T-helper 1 cell treated with Interleukin-12 subunit alpha and Interleukin-12 subunit beta and Interleukin-4 antibody, amounts not matched to agents 30 μg/mL and 1 μg/mL, for 36 hours (primary cell): Measurements from ENCODE around the gene SMIM35.

ENCODE experiments used
- H3K27ac Mint-ChIP-seq: one replicate; pipeline ENCODE4 v1.8.0; 2021; ENCODE audit warnings: mild to moderate bottlenecking, mixed read lengths
- H3K27me3 Mint-ChIP-seq: one replicate; pipeline ENCODE4 v1.8.0; 2021; ENCODE audit warnings: low read depth, mixed read lengths
- H3K36me3 Mint-ChIP-seq: one replicate; pipeline ENCODE4 v1.8.0; 2021; ENCODE audit warnings: low read depth, mixed read lengths
- H3K4me1 Mint-ChIP-seq: one replicate; pipeline ENCODE4 v1.8.0; 2021; ENCODE audit warnings: low read depth, mixed read lengths
- H3K4me3 Mint-ChIP-seq: one replicate; pipeline ENCODE4 v1.8.0; 2021; ENCODE audit warnings: mild to moderate bottlenecking, moderate library complexity, mixed read lengths
- H3K9me3 Mint-ChIP-seq: one replicate; pipeline ENCODE4 v1.8.0; 2021; ENCODE audit warnings: mixed read lengths

SMIM35 gene

GRCh38 chr11:118006153-118006534, 80.6 kb downstream of the SMIM35 start:
- Mint-ChIP-seq H3K27me3 (no peaks in the 10 kb centered on the region), H3K9me3 (peaks cover 14% of the 10 kb centered on the region), H3K4me1 (peaks cover 90% of the 10 kb centered on the region), H3K4me3 (no peak overlapping the region), H3K27ac (peak overlapping the region; percentile 82), H3K36me3 (peaks cover 40% of the 10 kb centered on the region)

DNA sequence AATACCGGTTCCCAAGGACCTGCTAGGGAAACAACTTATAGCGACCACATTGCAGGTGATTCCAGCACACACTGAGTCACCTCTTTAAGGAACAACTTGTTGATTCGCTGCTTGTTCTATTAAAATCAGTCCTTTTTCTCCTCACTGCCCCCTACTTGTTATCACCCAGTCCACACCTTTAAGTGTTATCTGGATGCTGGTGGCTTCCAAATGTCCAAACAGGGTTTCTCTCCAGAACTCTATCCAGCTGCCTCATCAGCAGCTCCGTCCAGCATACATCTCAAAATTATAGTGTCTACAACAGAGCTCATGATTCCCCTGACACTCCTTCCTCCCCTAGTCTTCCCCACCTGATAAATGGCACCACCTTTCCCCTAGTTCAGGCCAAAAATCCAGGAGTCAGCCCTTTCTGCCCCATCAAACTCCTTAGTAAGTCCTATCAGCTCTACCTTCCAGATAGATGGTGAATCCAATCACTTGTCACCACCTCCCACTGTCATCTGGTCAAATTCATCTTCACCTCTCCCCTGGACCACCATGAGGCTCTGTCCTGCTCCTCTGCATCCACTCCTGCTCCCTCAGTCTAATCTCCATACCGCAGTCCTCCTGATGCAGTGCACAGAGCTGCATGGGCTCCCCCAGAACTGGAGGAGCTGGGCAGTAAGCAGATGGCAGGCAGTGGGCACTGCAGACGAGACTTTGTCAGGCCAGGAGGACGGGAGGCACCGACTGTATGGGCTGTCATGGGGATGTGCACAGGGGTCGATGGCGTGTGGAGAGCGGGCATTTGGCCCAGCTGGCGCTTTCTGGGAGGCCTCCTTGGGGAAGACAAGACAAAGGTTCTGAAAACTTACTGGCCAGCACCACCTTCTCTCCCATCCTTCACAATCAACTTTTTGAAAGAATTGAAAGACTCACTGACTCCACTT, 81.3 kb downstream of the SMIM35 start:
- Mint-ChIP-seq H3K27ac (peak overlapping the region; percentile 82), H3K27me3 (no peaks in the 10 kb centered on the region), H3K36me3 (peaks cover 43% of the 10 kb centered on the region), H3K4me1 (peaks cover 90% of the 10 kb centered on the region), H3K4me3 (no peak overlapping the region), H3K9me3 (peaks cover 14% of the 10 kb centered on the region)

DNA sequence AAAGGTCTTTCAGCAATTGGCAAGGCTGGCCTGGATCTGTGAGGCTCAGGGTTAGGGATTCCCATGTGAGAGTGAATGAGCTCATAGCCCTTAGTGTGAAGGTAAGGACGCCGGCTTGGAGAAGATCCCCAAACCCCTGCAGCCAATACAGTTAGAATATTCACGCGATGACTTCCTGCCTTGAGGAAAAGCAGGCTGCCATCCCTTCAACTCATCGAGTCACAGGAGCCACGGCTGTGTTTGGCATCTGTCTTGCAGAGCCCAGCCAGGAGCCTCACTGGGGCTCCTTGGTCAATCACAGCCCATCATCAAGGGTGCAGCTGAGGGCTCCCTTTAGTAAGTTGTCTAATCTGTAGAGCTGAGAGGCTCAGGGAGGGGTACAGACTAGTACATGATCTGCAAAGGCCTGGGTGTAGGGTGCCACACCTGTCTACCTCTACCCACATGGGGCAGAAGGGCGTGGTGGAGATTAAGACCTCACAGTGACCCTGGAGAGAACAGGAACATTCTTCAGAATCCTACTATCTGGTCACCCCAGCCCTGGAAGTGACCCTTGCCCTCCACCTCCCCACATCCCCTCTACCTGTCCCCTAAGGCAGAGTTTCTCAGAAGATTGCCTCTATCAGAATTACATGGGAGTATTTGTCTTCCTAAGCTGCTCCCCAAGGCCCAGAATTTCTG, 82.1 kb downstream of the SMIM35 start:
- peak overlapping the region; percentile 12 for H3K4me3 Mint-ChIP-seq

DNA sequence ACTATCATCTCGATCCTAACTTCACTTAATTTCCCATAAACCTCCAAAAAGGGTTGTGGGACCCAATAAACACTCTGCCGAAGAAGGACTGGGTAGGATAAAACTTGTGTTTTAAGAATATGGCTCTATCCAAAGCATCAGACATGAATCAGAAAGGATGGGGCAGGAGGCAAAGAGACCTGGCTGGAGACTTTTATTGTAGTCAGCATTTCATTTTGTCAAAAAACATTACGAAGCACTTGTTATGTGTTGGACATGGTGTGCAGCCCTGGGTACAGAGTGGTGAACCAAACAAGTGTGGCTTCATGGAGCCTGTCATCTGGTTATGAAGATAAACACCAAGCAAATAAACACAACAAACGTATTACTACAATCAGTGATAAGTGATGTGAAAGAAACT, 83.3 kb downstream of the SMIM35 start:
- H3K27ac Mint-ChIP-seq, result peak overlapping the region; percentile 99
- peaks cover 88% of the 10 kb centered on the region for H3K4me1 Mint-ChIP-seq
- peaks cover 62% of the 10 kb centered on the region for H3K36me3 Mint-ChIP-seq
- H3K27me3 Mint-ChIP-seq, result no peaks in the 10 kb centered on the region
- H3K9me3 Mint-ChIP-seq, result peaks cover 14% of the 10 kb centered on the region
- peak overlapping the region; percentile 78 for H3K4me3 Mint-ChIP-seq

More for the DNA sequence above, 82.1 kb downstream of the SMIM35 start:
- peak overlapping the region; percentile 99 for H3K27ac Mint-ChIP-seq
- H3K36me3 Mint-ChIP-seq, result peaks cover 51% of the 10 kb centered on the region
- H3K9me3 Mint-ChIP-seq, result peaks cover 14% of the 10 kb centered on the region
- H3K4me1 Mint-ChIP-seq, result peaks cover 90% of the 10 kb centered on the region
- no peaks in the 10 kb centered on the region for H3K27me3 Mint-ChIP-seq

GRCh38 chr11:118002541-118003423, 84.0 kb downstream of the SMIM35 start:
- H3K36me3 Mint-ChIP-seq, result peaks cover 63% of the 10 kb centered on the region
- no peaks in the 10 kb centered on the region for H3K27me3 Mint-ChIP-seq
- peaks cover 86% of the 10 kb centered on the region for H3K4me1 Mint-ChIP-seq

DNA sequence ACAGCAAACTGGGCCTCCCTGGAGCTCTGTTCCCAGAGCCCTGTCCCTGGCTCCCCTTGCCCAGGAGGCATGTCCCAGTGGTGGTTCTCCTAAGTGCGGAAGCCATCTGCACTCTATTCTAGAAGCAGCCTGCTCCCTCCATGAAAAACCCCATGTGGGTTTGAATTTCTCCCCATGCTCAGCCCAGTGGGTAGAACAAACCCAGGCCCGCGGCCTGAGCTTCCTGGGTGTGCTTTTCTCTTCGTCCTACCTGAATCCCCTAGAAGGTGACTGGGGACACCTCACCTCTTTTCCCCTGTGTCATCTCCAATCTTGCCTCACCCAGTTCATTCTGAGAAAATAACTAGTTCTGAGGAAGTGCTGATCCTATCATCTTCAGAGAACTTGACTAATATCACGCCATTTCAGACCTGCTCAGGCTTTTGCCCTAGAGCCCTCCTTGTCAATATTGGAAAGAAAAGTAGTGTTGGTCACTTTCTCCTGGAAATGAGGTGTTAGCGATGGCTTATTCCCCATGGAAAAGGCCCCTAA, 84.7 kb downstream of the SMIM35 start:
- H3K9me3 Mint-ChIP-seq, result peaks cover 14% of the 10 kb centered on the region
- H3K4me1 Mint-ChIP-seq, result peaks cover 87% of the 10 kb centered on the region
- H3K27me3 Mint-ChIP-seq, result no peaks in the 10 kb centered on the region
- peak overlapping the region; percentile 99 for H3K27ac Mint-ChIP-seq
- H3K36me3 Mint-ChIP-seq, result peaks cover 68% of the 10 kb centered on the region
- H3K4me3 Mint-ChIP-seq, result peak overlapping the region; percentile 78

More at GRCh38 chr11:118002541-118003423, 84.0 kb downstream of the SMIM35 start:
- peak overlapping the region; percentile 99 for H3K27ac Mint-ChIP-seq
- H3K9me3 Mint-ChIP-seq, result peaks cover 14% of the 10 kb centered on the region
- H3K4me3 Mint-ChIP-seq, result peak overlapping the region; percentile 78

DNA sequence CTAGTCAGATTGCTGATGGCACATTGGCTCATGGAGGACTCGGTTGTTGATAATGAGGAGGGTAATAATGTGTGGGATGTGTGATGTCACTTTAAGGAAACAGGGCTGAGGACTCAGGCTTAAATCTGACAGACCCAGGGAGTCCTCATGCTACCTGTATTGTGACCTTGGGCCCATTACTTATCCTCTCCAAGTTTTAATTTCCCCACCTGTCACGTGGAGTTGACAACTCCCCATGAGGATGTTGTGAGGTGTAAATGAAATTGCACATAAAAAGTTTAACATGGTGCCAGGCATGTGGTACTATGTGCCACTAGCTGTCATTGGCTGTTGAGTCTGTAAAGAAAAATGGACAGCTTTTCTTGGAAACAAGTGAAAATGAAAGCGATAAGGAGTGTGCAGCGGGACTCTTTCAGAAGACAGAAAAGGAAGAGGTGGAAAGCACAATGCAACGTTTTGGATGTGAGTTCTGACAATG, 85.2 kb downstream of the SMIM35 start:
- H3K27me3 Mint-ChIP-seq, result no peaks in the 10 kb centered on the region
- H3K4me1 Mint-ChIP-seq, result peaks cover 87% of the 10 kb centered on the region
- H3K9me3 Mint-ChIP-seq, result peaks cover 14% of the 10 kb centered on the region
- peaks cover 72% of the 10 kb centered on the region for H3K36me3 Mint-ChIP-seq
- H3K27ac Mint-ChIP-seq, result peak overlapping the region; percentile 99
- H3K4me3 Mint-ChIP-seq, result peak overlapping the region; percentile 78

- peak overlapping the region; percentile 99 for H3K27ac Mint-ChIP-seq
- peaks cover 72% of the 10 kb centered on the region for H3K36me3 Mint-ChIP-seq
- no peak overlapping the region for H3K4me3 Mint-ChIP-seq
- peaks cover 14% of the 10 kb centered on the region for H3K9me3 Mint-ChIP-seq
- H3K4me1 Mint-ChIP-seq, result peaks cover 82% of the 10 kb centered on the region
- H3K27me3 Mint-ChIP-seq, result no peaks in the 10 kb centered on the region
These were observed 85.9 kb downstream of the SMIM35 start for GRCh38 chr11:118000850-118001228.

DNA sequence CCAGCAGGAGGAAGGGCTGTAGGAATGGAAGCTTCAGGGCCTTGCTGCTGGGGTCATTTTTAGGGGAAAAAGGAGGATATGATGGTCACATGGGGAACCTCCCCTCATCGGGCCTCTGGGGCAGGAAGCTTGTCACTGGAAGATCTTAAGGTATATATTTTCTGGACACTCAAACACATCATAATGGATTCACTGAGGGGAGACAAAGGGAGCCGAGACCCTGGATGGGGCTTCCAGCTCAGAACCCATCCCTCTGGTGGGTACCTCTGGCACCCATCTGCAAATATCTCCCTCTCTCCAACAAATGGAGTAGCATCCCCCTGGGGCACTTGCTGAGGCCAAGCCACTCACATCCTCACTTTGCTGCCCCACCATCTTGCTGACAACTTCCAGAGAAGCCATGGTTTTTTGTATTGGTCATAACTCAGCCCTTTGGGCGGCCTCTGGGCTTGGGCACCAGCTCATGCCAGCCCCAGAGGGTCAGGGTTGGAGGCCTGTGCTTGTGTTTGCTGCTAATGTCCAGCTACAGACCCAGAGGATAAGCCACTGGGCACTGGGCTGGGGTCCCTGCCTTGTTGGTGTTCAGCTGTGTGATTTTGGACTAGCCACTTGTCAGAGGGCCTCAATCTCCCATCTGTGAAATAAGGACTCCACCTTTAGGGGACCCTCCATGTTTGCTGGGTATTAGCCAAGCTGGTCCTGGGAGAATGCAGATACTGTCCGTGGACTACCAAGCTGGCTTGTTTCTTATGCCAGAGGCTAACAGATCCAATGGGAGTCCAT, 86.5 kb downstream of the SMIM35 start:
- H3K4me3 Mint-ChIP-seq, result peak overlapping the region; percentile 49
- peak overlapping the region; percentile 99 for H3K27ac Mint-ChIP-seq
- peaks cover 80% of the 10 kb centered on the region for H3K4me1 Mint-ChIP-seq
- H3K36me3 Mint-ChIP-seq, result peaks cover 74% of the 10 kb centered on the region
- peaks cover 14% of the 10 kb centered on the region for H3K9me3 Mint-ChIP-seq
- no peaks in the 10 kb centered on the region for H3K27me3 Mint-ChIP-seq

DNA sequence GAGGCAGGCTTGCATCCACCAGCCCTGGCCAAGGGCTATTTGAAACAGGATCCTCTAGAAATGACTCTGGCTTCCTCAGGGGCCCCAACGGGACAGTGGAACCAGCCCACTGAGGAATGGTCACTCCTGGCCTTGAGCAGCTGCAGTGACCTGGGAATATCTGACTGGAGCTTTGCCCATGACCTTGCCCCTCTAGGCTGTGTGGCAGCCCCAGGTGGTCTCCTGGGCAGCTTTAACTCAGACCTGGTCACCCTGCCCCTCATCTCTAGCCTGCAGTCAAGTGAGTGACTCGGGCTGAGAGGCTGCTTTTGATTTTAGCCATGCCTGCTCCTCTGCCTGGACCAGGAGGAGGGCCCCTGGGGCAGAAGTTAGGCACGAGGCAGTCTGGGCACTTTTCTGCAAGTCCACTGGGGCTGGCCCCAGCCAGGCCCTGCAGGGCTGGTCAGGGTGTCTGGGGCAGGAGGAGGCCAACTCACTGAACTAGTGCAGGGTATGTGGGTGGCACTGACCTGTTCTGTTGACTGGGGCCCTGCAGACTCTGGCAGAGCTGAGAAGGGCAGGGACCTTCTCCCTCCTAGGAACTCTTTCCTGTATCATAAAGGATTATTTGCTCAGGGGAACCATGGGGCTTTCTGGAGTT, 87.3 kb downstream of the SMIM35 start:
- Mint-ChIP-seq H3K27me3 (no peaks in the 10 kb centered on the region), H3K36me3 (peaks cover 81% of the 10 kb centered on the region), H3K27ac (peak overlapping the region; percentile 99), H3K4me3 (peak overlapping the region; percentile 49), H3K9me3 (peaks cover 14% of the 10 kb centered on the region), H3K4me1 (peaks cover 77% of the 10 kb centered on the region)

DNA sequence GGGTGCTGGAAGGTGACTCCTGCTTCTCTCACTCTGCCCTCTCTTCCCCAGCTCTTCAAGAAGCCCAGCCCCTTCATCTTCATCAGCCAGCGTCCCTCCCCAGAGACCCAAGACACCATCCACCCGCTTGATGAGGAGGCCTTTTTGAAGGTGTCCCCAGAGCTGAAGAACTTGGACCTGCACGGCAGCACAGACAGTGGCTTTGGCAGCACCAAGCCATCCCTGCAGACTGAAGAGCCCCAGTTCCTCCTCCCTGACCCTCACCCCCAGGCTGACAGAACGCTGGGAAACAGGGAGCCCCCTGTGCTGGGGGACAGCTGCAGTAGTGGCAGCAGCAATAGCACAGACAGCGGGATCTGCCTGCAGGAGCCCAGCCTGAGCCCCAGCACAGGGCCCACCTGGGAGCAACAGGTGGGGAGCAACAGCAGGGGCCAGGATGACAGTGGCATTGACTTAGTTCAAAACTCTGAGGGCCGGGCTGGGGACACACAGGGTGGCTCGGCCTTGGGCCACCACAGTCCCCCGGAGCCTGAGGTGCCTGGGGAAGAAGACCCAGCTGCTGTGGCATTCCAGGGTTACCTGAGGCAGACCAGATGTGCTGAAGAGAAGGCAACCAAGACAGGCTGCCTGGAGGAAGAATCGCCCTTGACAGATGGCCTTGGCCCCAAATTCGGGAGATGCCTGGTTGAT, 88.0 kb downstream of the SMIM35 start:
- Mint-ChIP-seq H3K4me3 (no peak overlapping the region), H3K27ac (peak overlapping the region; percentile 73), H3K9me3 (peaks cover 7% of the 10 kb centered on the region), H3K36me3 (peaks cover 79% of the 10 kb centered on the region), H3K27me3 (no peaks in the 10 kb centered on the region), H3K4me1 (peaks cover 76% of the 10 kb centered on the region)

DNA sequence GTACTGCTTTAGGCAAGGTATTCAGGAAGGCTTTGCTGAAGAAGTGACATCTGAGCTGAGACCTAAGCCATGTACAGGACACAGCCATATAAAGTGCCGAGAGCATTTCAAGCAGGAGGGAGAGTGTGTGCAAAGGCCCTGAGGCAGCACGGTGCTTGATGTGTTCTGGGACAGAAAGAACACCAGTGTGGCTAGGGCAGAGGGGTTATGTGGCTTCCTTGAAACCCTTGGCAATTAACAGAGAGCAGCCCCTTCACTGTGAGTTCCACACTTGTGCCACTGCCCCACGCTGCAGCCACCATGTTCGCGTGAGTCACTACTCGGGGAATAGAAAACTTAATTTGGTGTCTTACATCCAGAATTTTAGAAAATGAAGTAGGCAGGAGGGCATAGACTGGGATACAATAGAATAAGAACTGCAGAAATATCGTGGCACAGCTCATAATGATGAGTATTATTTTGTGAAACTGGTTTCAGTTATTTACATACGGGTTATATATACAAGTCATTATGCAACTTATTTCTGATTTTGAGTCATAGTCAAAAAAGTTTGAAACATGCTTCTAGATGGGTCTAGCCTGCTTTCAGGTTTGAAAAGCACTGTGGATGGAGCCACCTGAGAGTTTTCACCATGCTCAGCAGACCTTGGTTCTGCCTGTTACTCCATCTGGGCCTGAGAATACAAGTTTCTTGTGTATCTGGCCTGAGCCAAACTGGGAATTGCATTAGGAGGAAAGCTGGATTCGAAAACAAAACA, 88.8 kb downstream of the SMIM35 start:
- H3K4me3 Mint-ChIP-seq, result peak overlapping the region; percentile 24
- peak overlapping the region; percentile 73 for H3K27ac Mint-ChIP-seq
- H3K27me3 Mint-ChIP-seq, result no peaks in the 10 kb centered on the region
- H3K4me1 Mint-ChIP-seq, result peaks cover 73% of the 10 kb centered on the region
- H3K9me3 Mint-ChIP-seq, result no peaks in the 10 kb centered on the region
- H3K36me3 Mint-ChIP-seq, result peaks cover 81% of the 10 kb centered on the region
